HL-60 (cell line): ENCODE data around the gene BEGAIN.

ENCODE experiments used
- DNase-seq, 2 experiments: peaks; one replicate each; pipeline ENCODE4 v3.0.0-alpha.2; 2010 to 2020; ENCODE audit warnings: low read depth in 1 of 2, low spot score in 1 of 2
- H3K27ac ChIP-seq: fragments of 250-450 bp; sonication (Bioruptor Pico); replicated peaks from 2 replicates; pipeline ENCODE4 v1.5.1; 2020; ENCODE audit warnings: mild to moderate bottlenecking, moderate library complexity
- H3K27me3 ChIP-seq: fragments of 250-450 bp; sonication (Bioruptor Pico); 2 replicates; pipeline ENCODE4 v1.5.1; 2021; ENCODE audit warnings: mild to moderate bottlenecking, moderate library complexity; ENCODE audit not compliant: insufficient read depth, poor library complexity, severe bottlenecking
- H3K4me3 ChIP-seq: replicated peaks from 2 replicates; pipeline ENCODE4 v1.5.1; 2011; ENCODE audit warnings: mild to moderate bottlenecking, control low read depth, low read length; ENCODE audit not compliant: insufficient read depth
- CTCF ChIP-seq: IDR thresholded peaks from one replicate; pipeline ENCODE4 v1.5.1; 2011; ENCODE audit warnings: low read length, control low read depth, inconsistent platforms; ENCODE audit not compliant: insufficient read depth
- GABPA ChIP-seq: IDR thresholded peaks from 2 replicates; pipeline ENCODE4 v1.6.1; 2012; ENCODE audit warnings: low read depth
- POLR2AphosphoS5 ChIP-seq: IDR thresholded peaks from 2 replicates; pipeline ENCODE4 v1.6.1; 2012; ENCODE audit warnings: low read depth
- REST ChIP-seq: IDR thresholded peaks from 2 replicates; pipeline ENCODE4 v1.6.1; 2012; ENCODE audit warnings: low read depth; ENCODE audit not compliant: insufficient replicate concordance
- SPI1 ChIP-seq: IDR thresholded peaks from 2 replicates; pipeline ENCODE4 v1.6.1; 2012; ENCODE audit warnings: low read depth, mild to moderate bottlenecking, borderline replicate concordance

The BEGAIN gene

DNA sequence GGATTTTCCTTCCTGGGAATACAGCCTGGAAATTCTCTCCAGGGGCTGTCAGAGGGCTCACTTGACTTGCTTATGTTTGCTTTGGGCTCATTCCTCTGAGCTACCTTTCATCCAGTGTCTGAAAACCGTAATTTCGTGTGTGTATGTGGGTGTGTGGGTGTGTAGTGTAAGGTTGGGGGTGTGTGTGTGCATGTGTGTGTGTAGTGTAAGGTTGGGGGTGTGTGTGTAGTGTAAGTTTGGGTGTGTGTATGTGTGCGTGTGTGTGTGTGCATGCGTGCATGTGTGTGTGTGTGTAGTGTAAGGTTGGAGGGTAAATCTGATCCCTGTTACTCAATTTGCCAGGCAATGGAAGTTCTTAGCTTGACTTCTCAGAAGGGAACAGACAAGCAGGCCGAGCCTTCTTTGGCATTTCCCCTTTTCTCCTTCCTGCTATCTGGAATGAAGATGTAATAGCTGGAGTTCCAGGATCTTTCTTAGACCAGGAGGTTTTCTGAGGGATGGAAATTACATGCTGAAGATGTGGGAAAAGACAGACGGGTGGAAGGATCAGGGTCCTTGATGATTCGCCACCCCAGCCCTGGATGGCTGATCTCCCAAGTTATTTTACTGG, 15.5 kb upstream of the BEGAIN start:
- Histone ChIP-seq H3K27me3 (no peaks in the 10 kb centered on the region), H3K4me3 (no peak overlapping the region), H3K27ac (no peak overlapping the region)
- DNase-seq: no peak
- TF ChIP-seq SPI1 (peak; percentile 34; the same call in 1 of the 2 replicates), GABPA (no peak)

GRCh38 chr14:100601914-100602313, 14.7 kb upstream of the BEGAIN start:
- TF ChIP-seq POLR2AphosphoS5 (no peak), CTCF (no peak), SPI1 (no peak), GABPA (no peak), REST (no peak)
- H3K4me3 ChIP-seq: no peak overlapping the region
- H3K27ac ChIP-seq: no peak overlapping the region
- no peak for DNase-seq
- H3K27me3 ChIP-seq: peaks cover 2% of the 10 kb centered on the region

GRCh38 chr14:100601064-100601463, 13.8 kb upstream of the BEGAIN start:
- TF ChIP-seq REST (no peak), SPI1 (no peak), CTCF (no peak), POLR2AphosphoS5 (no peak), GABPA (no peak)
- peaks cover 2% of the 10 kb centered on the region for H3K27me3 ChIP-seq
- no peak overlapping the region for H3K4me3 ChIP-seq
- H3K27ac ChIP-seq: no peak overlapping the region
- no peak for DNase-seq

- peaks cover 2% of the 10 kb centered on the region for H3K27me3 ChIP-seq
- no peak overlapping the region for H3K4me3 ChIP-seq
- DNase-seq: no peak
- no peak overlapping the region for H3K27ac ChIP-seq
- TF ChIP-seq CTCF: no peak
- no peak for TF ChIP-seq POLR2AphosphoS5
- TF ChIP-seq REST: no peak
- no peak for TF ChIP-seq SPI1
- no peak for TF ChIP-seq GABPA
Measured at GRCh38 chr14:100599981-100600380, 12.8 kb upstream of the BEGAIN start.
